ENCODE results near the gene ZNF516.

Gene ZNF516

DNA sequence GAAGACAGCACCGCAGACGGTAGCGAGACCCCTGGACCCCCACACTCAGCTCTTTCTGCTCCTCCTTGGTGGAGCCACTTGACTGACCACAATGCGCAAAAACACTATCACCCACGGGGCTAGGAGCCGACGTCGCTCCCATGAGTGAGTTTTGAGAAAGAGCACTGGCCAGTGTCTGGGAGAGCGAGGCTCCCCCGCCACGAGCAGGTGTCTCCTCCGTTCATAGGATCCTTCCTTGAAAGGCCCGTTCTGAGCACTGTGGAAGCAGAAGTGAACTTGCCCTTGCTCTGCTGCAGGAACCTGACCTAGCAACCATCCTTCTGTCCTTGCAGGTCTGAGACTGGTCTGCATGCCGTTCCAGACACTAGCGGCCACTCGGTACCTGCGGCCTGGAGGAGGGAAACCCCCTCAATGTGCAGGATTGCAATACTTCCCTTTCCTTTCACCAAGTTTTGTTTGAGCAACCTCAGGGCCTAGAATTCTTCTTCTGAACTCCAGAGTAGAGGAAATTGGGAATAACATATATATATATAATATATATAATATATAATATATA lies 12.9 kb upstream of the ZNF516 start:
- TF ChIP-seq, protein P1, sequence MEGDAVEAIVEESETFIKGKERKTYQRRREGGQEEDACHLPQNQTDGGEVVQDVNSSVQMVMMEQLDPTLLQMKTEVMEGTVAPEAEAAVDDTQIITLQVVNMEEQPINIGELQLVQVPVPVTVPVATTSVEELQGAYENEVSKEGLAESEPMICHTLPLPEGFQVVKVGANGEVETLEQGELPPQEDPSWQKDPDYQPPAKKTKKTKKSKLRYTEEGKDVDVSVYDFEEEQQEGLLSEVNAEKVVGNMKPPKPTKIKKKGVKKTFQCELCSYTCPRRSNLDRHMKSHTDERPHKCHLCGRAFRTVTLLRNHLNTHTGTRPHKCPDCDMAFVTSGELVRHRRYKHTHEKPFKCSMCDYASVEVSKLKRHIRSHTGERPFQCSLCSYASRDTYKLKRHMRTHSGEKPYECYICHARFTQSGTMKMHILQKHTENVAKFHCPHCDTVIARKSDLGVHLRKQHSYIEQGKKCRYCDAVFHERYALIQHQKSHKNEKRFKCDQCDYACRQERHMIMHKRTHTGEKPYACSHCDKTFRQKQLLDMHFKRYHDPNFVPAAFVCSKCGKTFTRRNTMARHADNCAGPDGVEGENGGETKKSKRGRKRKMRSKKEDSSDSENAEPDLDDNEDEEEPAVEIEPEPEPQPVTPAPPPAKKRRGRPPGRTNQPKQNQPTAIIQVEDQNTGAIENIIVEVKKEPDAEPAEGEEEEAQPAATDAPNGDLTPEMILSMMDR (IDR thresholded peaks at IDR 0.05; ENCODE audit: borderline replicate concordance, insufficient read depth, low read depth, low read length) = no peak
- H3K4me3 ChIP-seq (ENCODE audit: low read depth, low read length) = no peak overlapping the region

GRCh38 chr18:76506974-76507764 lies 12.1 kb upstream of the ZNF516 start:
- TF ChIP-seq, protein P1 (IDR thresholded peaks at IDR 0.05; ENCODE audit: borderline replicate concordance, insufficient read depth, low read depth, low read length) = no peak

DNA sequence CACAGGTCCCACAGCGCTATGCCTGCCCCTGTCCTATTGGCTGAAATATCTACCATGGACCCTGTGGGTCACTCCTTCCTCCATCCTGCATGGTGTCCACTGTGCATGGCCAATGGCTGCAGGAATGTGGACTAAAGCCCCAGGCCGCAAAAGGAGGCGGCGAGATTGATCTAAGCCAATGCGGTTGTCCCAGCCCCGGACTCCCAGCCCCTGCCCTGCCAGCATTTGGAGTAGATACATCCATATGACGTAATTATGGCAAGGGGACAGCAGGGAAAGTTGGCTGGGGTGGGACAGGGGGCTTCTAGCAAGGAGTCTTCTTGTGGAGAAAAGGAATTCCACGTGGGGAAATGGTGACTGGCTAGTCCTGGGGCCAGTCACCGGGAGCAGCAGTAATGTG lies 11.4 kb upstream of the ZNF516 start:
- H3K4me3 ChIP-seq (ENCODE audit: low read depth, low read length) = no peak overlapping the region
- TF ChIP-seq, protein P1 (IDR thresholded peaks at IDR 0.05; ENCODE audit: borderline replicate concordance, insufficient read depth, low read depth, low read length) = no peak

More at GRCh38 chr18:76506974-76507764, 12.1 kb upstream of the ZNF516 start:
- H3K4me3 ChIP-seq (ENCODE audit: low read depth, low read length) = no peak overlapping the region

DNA sequence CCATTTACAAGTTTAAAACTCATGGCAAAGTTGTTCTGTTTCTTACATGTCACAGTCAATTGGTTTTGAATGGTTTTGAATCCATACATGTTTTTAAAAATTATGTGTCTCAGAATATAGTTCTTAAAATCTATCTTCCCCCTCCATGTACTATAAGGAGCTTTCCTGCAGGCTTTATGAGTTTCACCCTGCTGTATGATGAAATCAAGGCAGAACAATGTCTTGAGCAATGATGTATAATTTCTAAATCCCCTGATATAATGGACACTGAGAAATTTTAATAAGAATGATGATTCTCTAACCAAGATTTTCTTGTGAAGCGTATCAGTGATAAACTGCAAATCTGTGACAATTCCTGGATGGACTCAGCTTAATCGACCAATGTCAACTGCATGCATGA lies 10.6 kb upstream of the ZNF516 start:
- TF ChIP-seq, protein P1 (IDR thresholded peaks at IDR 0.05; ENCODE audit: borderline replicate concordance, insufficient read depth, low read depth, low read length) = no peak

GRCh38 chr18:76504749-76505148 lies 9.7 kb upstream of the ZNF516 start:
- TF ChIP-seq, protein P1 (IDR thresholded peaks at IDR 0.05; ENCODE audit: borderline replicate concordance, insufficient read depth, low read depth, low read length) = no peak
- H3K4me3 ChIP-seq (ENCODE audit: low read depth, low read length) = no peak overlapping the region

More for the DNA sequence above, 10.6 kb upstream of the ZNF516 start:
- no peak overlapping the region for H3K4me3 ChIP-seq (ENCODE audit: low read depth, low read length)

DNA sequence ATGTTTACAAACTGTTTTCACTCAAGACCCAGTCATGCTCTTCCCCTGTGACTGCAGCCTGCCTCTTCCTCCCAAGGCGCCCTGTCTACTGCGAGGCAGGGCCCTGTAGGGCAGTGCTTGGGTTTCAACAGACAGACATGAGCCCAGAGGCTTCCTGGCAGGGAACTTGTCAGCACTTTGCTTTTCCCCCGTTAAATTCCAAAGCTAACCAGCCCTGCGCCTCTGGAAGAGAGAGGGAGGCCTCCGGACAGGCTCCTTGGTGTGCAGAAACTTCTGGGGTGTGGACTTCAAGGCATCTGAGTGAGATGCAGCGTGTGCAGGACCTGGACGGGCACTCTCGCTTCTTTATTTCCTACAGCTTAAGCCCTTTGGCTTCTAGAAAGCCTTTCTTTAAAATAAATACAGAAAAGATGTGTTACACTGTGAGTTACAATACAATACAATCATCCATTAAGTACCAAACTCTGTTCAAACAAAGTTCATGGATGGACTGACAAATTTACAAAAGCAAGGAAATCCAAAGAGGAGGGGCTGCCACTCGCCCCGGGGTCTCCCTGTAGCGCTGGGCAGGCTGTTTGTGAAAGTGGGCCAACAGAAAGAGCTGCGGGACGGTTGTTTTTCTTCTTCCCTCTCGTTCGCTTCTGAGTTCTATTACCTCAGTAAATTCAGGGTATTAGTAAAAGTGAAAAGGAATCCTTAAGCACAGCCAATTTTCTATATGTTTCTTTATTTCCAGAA lies 8.8 kb upstream of the ZNF516 start:
- H3K4me3 ChIP-seq (ENCODE audit: low read depth, low read length) = no peak overlapping the region
- TF ChIP-seq, protein P1 (IDR thresholded peaks at IDR 0.05; ENCODE audit: borderline replicate concordance, insufficient read depth, low read depth, low read length) = no peak

All from GM12875 (cell line).